Prostate gland (tissue), 2 donors: ENCODE data around the gene EXOC8.

Experiments used
- POLR2AphosphoS5 ChIP-seq: sonication (generic); formaldehyde crosslinking; IDR thresholded peaks from one replicate; pipeline ENCODE4 v1.6.1; 2017; ENCODE audit warnings: antibody characterized with exemption
- TF ChIP-seq, protein P1 (sequence below), 4 experiments: fragments of 200-600 bp in 2 of 4; fragments of 450-650 bp in 2 of 4; sonication (generic) in 2 of 4; IDR thresholded peaks; 1 replicate in 3 of 4; 2 replicates in 1 of 4; pipeline ENCODE4 v1.5.1; 2016 to 2019; ENCODE audit warnings: antibody characterized with exemption in 4 of 4, mild to moderate bottlenecking in 2 of 4, moderate library complexity in 2 of 4

DNA sequence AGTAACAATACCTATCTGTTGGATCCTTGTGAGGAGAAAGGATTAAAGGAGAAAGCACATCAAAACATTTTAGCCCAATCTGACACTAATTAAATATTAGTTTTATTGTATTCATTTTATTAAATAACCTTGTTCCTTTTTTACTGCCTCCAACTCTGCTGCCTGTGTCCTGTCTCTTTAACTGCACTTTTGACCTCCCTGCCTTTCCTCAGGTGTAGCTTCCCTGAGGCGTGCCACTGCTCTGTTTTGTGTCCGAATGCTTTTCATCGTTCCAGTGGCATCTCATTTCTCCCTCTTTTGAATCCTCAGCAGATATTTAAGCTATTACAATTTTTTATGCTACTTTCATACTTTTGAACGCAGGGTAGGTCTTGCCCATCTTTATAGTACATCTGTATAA is 10.8 kb upstream of the EXOC8 start:
- TF ChIP-seq, protein P1, sequence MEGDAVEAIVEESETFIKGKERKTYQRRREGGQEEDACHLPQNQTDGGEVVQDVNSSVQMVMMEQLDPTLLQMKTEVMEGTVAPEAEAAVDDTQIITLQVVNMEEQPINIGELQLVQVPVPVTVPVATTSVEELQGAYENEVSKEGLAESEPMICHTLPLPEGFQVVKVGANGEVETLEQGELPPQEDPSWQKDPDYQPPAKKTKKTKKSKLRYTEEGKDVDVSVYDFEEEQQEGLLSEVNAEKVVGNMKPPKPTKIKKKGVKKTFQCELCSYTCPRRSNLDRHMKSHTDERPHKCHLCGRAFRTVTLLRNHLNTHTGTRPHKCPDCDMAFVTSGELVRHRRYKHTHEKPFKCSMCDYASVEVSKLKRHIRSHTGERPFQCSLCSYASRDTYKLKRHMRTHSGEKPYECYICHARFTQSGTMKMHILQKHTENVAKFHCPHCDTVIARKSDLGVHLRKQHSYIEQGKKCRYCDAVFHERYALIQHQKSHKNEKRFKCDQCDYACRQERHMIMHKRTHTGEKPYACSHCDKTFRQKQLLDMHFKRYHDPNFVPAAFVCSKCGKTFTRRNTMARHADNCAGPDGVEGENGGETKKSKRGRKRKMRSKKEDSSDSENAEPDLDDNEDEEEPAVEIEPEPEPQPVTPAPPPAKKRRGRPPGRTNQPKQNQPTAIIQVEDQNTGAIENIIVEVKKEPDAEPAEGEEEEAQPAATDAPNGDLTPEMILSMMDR (IDR thresholded peaks at IDR 0.05) = no peak
- TF ChIP-seq POLR2AphosphoS5 = no peak
